Measurements from ENCODE around the gene PPP2R2D.

DNA sequence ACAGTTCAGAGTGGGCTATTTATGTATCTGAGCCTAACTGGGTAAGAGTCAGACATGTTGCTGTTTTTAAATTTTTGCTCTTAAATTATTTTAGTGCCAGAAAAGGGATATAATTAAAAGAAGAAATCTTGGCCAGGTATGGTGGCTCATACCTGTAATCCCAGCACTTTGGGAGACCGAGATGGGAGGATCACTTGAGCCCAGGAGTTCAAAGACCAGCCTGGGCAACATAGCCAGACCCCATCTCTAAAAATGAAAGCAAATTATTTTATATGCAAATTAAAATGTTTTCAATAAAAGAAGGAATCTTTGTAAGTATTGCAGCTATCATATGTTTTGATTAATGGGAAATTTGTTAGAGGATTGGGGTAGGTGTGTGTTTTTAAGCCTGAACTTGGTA, 41.6 kb downstream of the PPP2R2D start:
- TF ChIP-seq POLR2AphosphoS5 (IDR thresholded peaks at IDR 0.05; ENCODE audit: low read depth, low read length) (no peak), SIN3A (IDR thresholded peaks at IDR 0.05; ENCODE audit: borderline replicate concordance, insufficient read depth, low read depth, low read length) (no peak)
- TF ChIP-seq, protein P1, sequence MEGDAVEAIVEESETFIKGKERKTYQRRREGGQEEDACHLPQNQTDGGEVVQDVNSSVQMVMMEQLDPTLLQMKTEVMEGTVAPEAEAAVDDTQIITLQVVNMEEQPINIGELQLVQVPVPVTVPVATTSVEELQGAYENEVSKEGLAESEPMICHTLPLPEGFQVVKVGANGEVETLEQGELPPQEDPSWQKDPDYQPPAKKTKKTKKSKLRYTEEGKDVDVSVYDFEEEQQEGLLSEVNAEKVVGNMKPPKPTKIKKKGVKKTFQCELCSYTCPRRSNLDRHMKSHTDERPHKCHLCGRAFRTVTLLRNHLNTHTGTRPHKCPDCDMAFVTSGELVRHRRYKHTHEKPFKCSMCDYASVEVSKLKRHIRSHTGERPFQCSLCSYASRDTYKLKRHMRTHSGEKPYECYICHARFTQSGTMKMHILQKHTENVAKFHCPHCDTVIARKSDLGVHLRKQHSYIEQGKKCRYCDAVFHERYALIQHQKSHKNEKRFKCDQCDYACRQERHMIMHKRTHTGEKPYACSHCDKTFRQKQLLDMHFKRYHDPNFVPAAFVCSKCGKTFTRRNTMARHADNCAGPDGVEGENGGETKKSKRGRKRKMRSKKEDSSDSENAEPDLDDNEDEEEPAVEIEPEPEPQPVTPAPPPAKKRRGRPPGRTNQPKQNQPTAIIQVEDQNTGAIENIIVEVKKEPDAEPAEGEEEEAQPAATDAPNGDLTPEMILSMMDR (IDR thresholded peaks at IDR 0.05): no peak
